HEK293T (cell line): Measurements from ENCODE around the gene TMA7.

Experiments
- ARNT ChIP-seq: fragments of 450-650 bp; IDR thresholded peaks from 2 replicates; pipeline ENCODE4 v1.6.1; 2017; ENCODE audit warnings: mild to moderate bottlenecking
- CTBP1 ChIP-seq: fragments of 450-650 bp; IDR thresholded peaks from 2 replicates; pipeline ENCODE4 v1.6.1; 2016; ENCODE audit warnings: borderline replicate concordance
- FOXA1 ChIP-seq: fragments of 450-650 bp; IDR thresholded peaks from 2 replicates; pipeline ENCODE4 v1.6.1; 2016; ENCODE audit warnings: mild to moderate bottlenecking
- FOXK2 ChIP-seq: fragments of 450-650 bp; IDR thresholded peaks from 2 replicates; pipeline ENCODE4 v1.6.1; 2016; ENCODE audit warnings: mild to moderate bottlenecking
- FOXM1 ChIP-seq: fragments of 450-650 bp; IDR thresholded peaks from 2 replicates; pipeline ENCODE4 v1.6.1; 2017; ENCODE audit warnings: mild to moderate bottlenecking, borderline replicate concordance
- HDGF ChIP-seq: fragments of 450-650 bp; IDR thresholded peaks from 2 replicates; pipeline ENCODE4 v1.6.1; 2017; ENCODE audit warnings: antibody characterized with exemption, borderline replicate concordance
- LEF1 ChIP-seq: fragments of 450-650 bp; IDR thresholded peaks from 2 replicates; pipeline ENCODE4 v1.6.1; 2017; ENCODE audit warnings: mild to moderate bottlenecking, borderline replicate concordance
- SP1 ChIP-seq: fragments of 450-650 bp; IDR thresholded peaks from 2 replicates; pipeline ENCODE4 v1.6.1; 2017
- SUZ12 ChIP-seq: fragments of 450-650 bp; IDR thresholded peaks from 2 replicates; pipeline ENCODE4 v1.6.1; 2016; ENCODE audit warnings: mild to moderate bottlenecking
- ZNF384 ChIP-seq: fragments of 450-650 bp; IDR thresholded peaks from 2 replicates; pipeline ENCODE4 v1.6.1; 2016

- no peak for TF ChIP-seq HDGF
- TF ChIP-seq ZNF384: no peak
- TF ChIP-seq ARNT: no peak
- TF ChIP-seq FOXM1: no peak
- TF ChIP-seq SUZ12: no peak
- no peak for TF ChIP-seq FOXA1
- TF ChIP-seq SP1: no peak
- TF ChIP-seq LEF1: no peak
- TF ChIP-seq FOXK2: no peak
- no peak for TF ChIP-seq CTBP1
Observed at GRCh38 chr3:48464713-48465221, 24.7 kb downstream of the TMA7 start.
